Skeletal muscle satellite cell (primary cell): ENCODE results near the gene FAM13B. TPM values are rescaled to one million over a fixed set of nuclear protein-coding genes. Genes with fewer than 3 reads are reported as not detected.

Experiments
- H3K27me3 ChIP-seq: 2 replicates; pipeline ENCODE4 v1.7.0; 2013; ENCODE audit warnings: low read length; ENCODE audit not compliant: control insufficient read depth, insufficient read depth
- H3K36me3 ChIP-seq: 2 replicates; pipeline ENCODE4 v1.7.0; 2013; ENCODE audit warnings: mild to moderate bottlenecking, control low read depth, low read length; ENCODE audit not compliant: insufficient read depth
- H3K4me1 ChIP-seq: 2 replicates; pipeline ENCODE4 v1.7.0; 2013; ENCODE audit warnings: low read length; ENCODE audit not compliant: control insufficient read depth, insufficient read depth
- H3K4me2 ChIP-seq: 2 replicates; pipeline ENCODE4 v1.7.0; 2013; ENCODE audit warnings: mild to moderate bottlenecking, low read length
- H3K4me3 ChIP-seq: 2 replicates; pipeline ENCODE4 v1.7.0; 2013; ENCODE audit warnings: low read length
- H3K9ac ChIP-seq: 2 replicates; pipeline ENCODE4 v1.7.0; 2013; ENCODE audit warnings: mild to moderate bottlenecking, low read depth, low read length, moderate library complexity
- H3K9me3 ChIP-seq: replicated peaks from 2 replicates; pipeline ENCODE4 v1.7.0; 2013; ENCODE audit warnings: mild to moderate bottlenecking, control low read depth, low read length
- small RNA-seq: library from RNA; depleted of rRNA; stranded (forward); fragments of <200 nt; gene quantifications from one replicate; pipeline ENCODE3, GENCODE V24; 2012

The FAM13B gene

DNA sequence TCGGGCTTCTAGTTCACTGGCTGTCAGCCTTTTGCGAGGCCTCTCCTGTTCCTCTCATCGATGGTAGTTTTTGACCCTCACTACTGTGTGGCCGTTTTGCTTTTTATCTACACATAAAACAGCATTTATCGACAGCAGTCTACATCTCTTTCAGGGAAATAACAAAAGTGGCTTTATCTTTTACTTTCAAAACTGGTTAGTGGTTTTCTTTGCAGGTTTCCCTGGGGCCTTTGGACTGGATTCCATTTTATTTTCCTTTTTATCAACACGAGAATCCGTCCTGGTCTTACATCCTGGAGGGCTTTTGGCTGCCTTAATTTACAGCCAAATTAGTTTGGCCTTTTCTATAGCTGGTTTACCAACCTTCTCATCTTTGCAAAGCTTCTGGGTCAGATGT lies 144.4 kb downstream of the FAM13B start:
- H3K9me3 ChIP-seq = no peaks in the 10 kb centered on the region
- H3K4me1 ChIP-seq = peaks cover 22% of the 10 kb centered on the region
- H3K4me3 ChIP-seq = peak overlapping the region; percentile 73
- H3K4me2 ChIP-seq = peak overlapping the region; percentile 74
- no peaks in the 10 kb centered on the region for H3K36me3 ChIP-seq
- peak overlapping the region; percentile 74 for H3K9ac ChIP-seq
- no peaks in the 10 kb centered on the region for H3K27me3 ChIP-seq

Small RNA genes within 50 kb of the gene (small RNA-seq; reads per million reads assigned to genes)
- gene RNU6-1148P = not detected
